Tibial artery (tissue), 4 donors: ENCODE data around the gene OR1N2.
"Not testable (repeated sequence)": the region's sequence is repeated elsewhere in the genome, so short reads cannot be mapped to it uniquely, and the experiment has no call there.

Experiments
- DNase-seq, 2 donors: peaks; one replicate each; pipeline ENCODE4 v3.0.0-alpha.2; 2019
- H3K27ac ChIP-seq, 2 donors: fragments of 200-600 bp; sonication (generic) in 1 of 2; 1 replicate in 1 of 2; 2 replicates in 1 of 2; pipeline ENCODE4 v1.5.1; 2018 to 2019; ENCODE audit warnings: mild to moderate bottlenecking in 1 of 2
- H3K27me3 ChIP-seq, 2 donors: fragments of 200-600 bp; sonication (generic) in 1 of 2; one replicate each; pipeline versions ENCODE4 v1.5.1 to v1.6.0; 2016 to 2019
- H3K36me3 ChIP-seq, 3 donors: fragments of 200-600 bp; sonication (generic) in 2 of 3; one replicate each; pipeline ENCODE4 v1.5.1; 2016 to 2019; ENCODE audit warnings: mild to moderate bottlenecking in 2 of 3
- H3K4me1 ChIP-seq, 4 donors: fragments of 200-600 bp; sonication (generic) in 2 of 4; 1 replicate in 3 of 4; 2 replicates in 1 of 4; pipeline ENCODE4 v1.5.1; 2016 to 2019
- H3K4me3 ChIP-seq, 2 donors: fragments of 200-600 bp; sonication (generic) in 1 of 2; 1 replicate in 1 of 2; 2 replicates in 1 of 2; pipeline ENCODE4 v1.5.1; 2018 to 2019; ENCODE audit warnings: mild to moderate bottlenecking in 2 of 2
- H3K9me3 ChIP-seq, 3 donors: fragments of 200-600 bp; sonication (generic) in 1 of 3; one replicate each; pipeline ENCODE4 v1.5.1; 2016 to 2019
- intact Hi-C: fragments of 100-400 bp; cut with DNase I; formaldehyde crosslinking; loops from one replicate; pipeline ENCODE4 v1.15.0; 2023; ENCODE audit warnings: low total_unique reads
- TF ChIP-seq, protein P1 (sequence below), 2 experiments: fragments of 200-600 bp in 1 of 2; fragments of 450-650 bp in 1 of 2; IDR thresholded peaks; one replicate each; pipeline ENCODE4 v1.5.1; 2017 to 2019; ENCODE audit warnings: antibody characterized with exemption in 2 of 2, mild to moderate bottlenecking in 1 of 2, moderate library complexity in 1 of 2

Gene OR1N2

DNA sequence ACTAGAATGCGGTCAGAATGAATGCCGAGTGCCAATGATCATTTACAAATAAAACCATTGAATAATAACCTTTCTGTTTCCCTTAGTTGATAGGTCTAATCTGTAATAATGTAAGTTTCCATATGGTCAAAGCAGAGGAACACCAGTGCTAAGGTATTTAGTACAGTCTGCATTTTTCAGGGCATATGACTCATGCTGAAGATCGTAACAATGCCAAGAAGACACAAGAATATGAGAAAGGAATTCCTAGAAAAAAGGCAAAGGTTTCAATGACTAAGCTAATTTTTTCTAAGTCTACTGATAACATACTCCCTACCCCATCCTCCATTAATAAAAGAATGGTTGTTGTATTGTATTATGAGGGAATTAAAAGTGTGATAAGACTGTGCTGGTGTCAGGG, 27.4 kb downstream of the OR1N2 start:
- H3K9me3 ChIP-seq, result peaks cover 0 to 5% (median 0%) of the 10 kb centered on the region in 3 donors
- TF ChIP-seq, protein P1, sequence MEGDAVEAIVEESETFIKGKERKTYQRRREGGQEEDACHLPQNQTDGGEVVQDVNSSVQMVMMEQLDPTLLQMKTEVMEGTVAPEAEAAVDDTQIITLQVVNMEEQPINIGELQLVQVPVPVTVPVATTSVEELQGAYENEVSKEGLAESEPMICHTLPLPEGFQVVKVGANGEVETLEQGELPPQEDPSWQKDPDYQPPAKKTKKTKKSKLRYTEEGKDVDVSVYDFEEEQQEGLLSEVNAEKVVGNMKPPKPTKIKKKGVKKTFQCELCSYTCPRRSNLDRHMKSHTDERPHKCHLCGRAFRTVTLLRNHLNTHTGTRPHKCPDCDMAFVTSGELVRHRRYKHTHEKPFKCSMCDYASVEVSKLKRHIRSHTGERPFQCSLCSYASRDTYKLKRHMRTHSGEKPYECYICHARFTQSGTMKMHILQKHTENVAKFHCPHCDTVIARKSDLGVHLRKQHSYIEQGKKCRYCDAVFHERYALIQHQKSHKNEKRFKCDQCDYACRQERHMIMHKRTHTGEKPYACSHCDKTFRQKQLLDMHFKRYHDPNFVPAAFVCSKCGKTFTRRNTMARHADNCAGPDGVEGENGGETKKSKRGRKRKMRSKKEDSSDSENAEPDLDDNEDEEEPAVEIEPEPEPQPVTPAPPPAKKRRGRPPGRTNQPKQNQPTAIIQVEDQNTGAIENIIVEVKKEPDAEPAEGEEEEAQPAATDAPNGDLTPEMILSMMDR (IDR thresholded peaks at IDR 0.05), result no peak
- H3K27ac ChIP-seq, result no peak overlapping the region
- no peaks in the 10 kb centered on the region for H3K27me3 ChIP-seq
- DNase-seq, result no peak
- H3K4me1 ChIP-seq, result no peaks in the 10 kb centered on the region
- no peak overlapping the region for H3K4me3 ChIP-seq
- peaks cover 0 to 7% (median 7%) of the 10 kb centered on the region in 3 donors for H3K36me3 ChIP-seq
- intact Hi-C loops, result no loop called here

- DNase-seq, H3K4me1 ChIP-seq, H3K36me3 ChIP-seq, H3K4me3 ChIP-seq, H3K27me3 ChIP-seq, intact Hi-C loops, H3K9me3 ChIP-seq, H3K27ac ChIP-seq: not testable (repeated sequence)
Measured at GRCh38 chr9:122583284-122583683, 30.4 kb downstream of the OR1N2 start, which contains the start of gene OR1L8. OR1L8 (minus strand) TSS chr9:122583384; CDS start chr9:122568477, 14,907 bp downstream.
